ENCODE data around the gene CHODL. TPM values are rescaled to one million over a fixed set of nuclear protein-coding genes. Genes with fewer than 3 reads are reported as not detected.

CHODL gene
- polyA plus RNA-seq, 3 donors, result 32.7 to 45.3 (median 34.2) TPM

DNA sequence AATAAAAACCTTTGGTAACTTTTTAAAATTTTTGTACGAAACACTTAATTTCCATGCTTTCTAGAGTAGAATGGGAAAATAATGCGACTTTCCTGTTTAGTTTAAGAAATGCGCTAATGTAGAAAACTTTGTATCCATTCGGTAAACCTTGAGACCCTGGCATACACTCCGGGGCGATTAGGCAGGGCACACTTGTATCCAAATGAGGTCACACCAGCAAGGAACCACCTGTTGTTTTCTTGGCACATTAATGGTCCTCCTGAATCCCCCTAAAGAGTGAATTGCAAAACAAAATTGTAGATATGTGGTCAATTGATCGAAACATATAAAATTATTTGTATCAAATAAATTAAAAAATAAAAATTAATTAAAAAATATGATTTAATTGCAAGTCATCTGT lies 25.2 kb downstream of the CHODL start:
- no peak for DNase-seq

- no peak for DNase-seq
Measured at GRCh38 chr21:18273400-18273799, 28.8 kb downstream of the CHODL start.

GRCh38 chr21:18274370-18274769 lies 29.7 kb downstream of the CHODL start:
- no peak for DNase-seq

GRCh38 chr21:18275781-18276180 lies 31.1 kb downstream of the CHODL start:
- DNase-seq, result no peak

GRCh38 chr21:18285379-18285778 lies 40.7 kb downstream of the CHODL start:
- no peak for DNase-seq

DNA sequence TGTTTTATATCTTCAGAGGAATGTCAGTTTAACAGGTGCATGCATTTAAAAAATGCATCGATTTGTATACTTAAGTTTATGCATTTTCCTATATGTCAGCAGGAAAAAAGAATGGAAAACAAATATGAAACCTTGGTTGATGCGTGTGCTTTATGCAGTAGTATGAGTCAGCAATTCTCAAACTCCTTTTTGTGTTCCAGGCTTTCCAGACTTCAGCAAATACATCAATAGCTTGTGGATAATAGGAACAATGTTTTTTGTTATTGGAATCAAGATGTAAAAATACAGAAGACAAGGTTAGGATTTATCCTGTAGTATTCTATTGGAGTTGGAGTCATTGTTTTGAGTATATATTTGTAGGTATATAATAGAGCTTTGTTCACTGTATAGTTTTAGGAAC lies 45.2 kb downstream of the CHODL start:
- DNase-seq, result no peak

GRCh38 chr21:18294100-18294499 lies 49.5 kb downstream of the CHODL start:
- no peak for DNase-seq

DNA sequence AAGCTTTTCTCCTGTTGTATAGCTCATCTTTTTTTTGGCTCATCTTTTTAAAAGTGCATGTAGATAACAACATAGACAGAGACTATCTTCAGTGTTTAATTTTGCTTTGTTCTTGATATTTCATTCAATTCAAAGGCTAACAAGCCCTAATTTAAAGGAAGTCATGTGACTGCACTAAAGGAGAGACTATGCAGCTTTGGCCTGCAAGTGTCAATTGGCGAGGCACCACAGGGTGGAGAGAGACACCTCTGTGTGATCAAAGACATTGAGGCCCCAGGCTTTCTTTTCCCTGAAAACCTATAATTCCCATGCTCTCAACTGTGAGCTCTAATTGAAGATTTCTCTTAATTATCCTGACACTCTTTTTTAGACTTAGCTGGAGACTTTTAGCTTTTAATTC lies 53.6 kb downstream of the CHODL start:
- DNase-seq, result no peak

Other genes starting within 250 kb of the CHODL start
- gene TMPRSS15, start 159.0 kb downstream of the CHODL start, polyA plus RNA-seq (ENCODE audit: insufficient read length in 3 of 3), result under 1 TPM; 0.21 to 0.36 (median 0.22) TPM